ENCODE measurements around the gene HOXC10. TPM values are rescaled to one million over a fixed set of nuclear protein-coding genes. Genes with fewer than 3 reads are reported as not detected.

The HOXC10 gene
- total and polyA plus RNA-seq, 2 experiments from 2014 or later: not detected

GRCh38 chr12:53993162-53994008 is 8.4 kb downstream of the HOXC10 start (continued):
- TF ChIP-seq ZNF462 (CRISPR knock-in tag; IDR thresholded peaks at IDR 0.05) (no peak), EZH2phosphoT487 (IDR thresholded peaks at IDR 0.05; ENCODE audit: unreplicated experiment) (peak; percentile 18), POLR2AphosphoS5 (IDR thresholded peaks at IDR 0.05; ENCODE audit: low read depth) (no peak), ZNF114 (CRISPR knock-in tag; IDR thresholded peaks at IDR 0.05) (no peak), CTCF (conservative IDR thresholded peaks at IDR 0.05; ENCODE audit: low read depth in 2 of 2) (no peak)

- Histone ChIP-seq H3K4me3 (no peak overlapping the region), H3K27ac (ENCODE audit: low read depth) (no peak overlapping the region), H3F3A (replicated peaks; ENCODE audit: low read depth) (peaks cover 48% of the 10 kb centered on the region), H2AFZ (no peak overlapping the region), H4K20me1 (replicated peaks; ENCODE audit: insufficient read depth) (peaks cover 25% of the 10 kb centered on the region), H3K36me3 (ENCODE audit: insufficient read depth) (no peaks in the 10 kb centered on the region), H3K27me3 (ENCODE audit: insufficient read depth) (peaks cover 100% of the 10 kb centered on the region), H3K4me2 (no peak overlapping the region), H3K79me2 (replicated peaks; ENCODE audit: insufficient read depth) (no peaks in the 10 kb centered on the region), H3K9me2 (ENCODE audit: insufficient read depth) (no peaks in the 10 kb centered on the region), H3K4me1 (ENCODE audit: insufficient read depth) (peaks cover 43% of the 10 kb centered on the region)
- Mint-ChIP-seq H3K9me3 (peaks cover 3% of the 10 kb centered on the region; the same call in 2 of the 3 replicates), H3K27ac (no peak overlapping the region), H3K36me3 (ENCODE audit: low read depth) (no peaks in the 10 kb centered on the region; the same call in 2 of the 3 replicates), H3K27me3 (ENCODE audit: insufficient read depth, low read depth, poor library complexity) (peaks cover 100% of the 10 kb centered on the region), H3K4me3 (peak overlapping the region; percentile 35; the same call in 1 of the 3 replicates), H3K4me1 (peaks cover 53% of the 10 kb centered on the region)
- no peak for ATAC-seq
- no peak for DNase-seq (ENCODE audit: low spot score)
- no peak for TF ChIP-seq ZNF114 (CRISPR knock-in tag; IDR thresholded peaks at IDR 0.05)
- no peak for TF ChIP-seq STAT1 (IDR thresholded peaks at IDR 0.05; ENCODE audit: unreplicated experiment)
- TF ChIP-seq POLR2AphosphoS5 (IDR thresholded peaks at IDR 0.05; ENCODE audit: low read depth): no peak
- no peak for TF ChIP-seq JUNB (IDR thresholded peaks at IDR 0.05; ENCODE audit: unreplicated experiment)
- TF ChIP-seq CTCF (conservative IDR thresholded peaks at IDR 0.05; ENCODE audit: low read depth in 2 of 2): no peak
- TF ChIP-seq ZNF331 (CRISPR knock-in tag; IDR thresholded peaks at IDR 0.05; ENCODE audit: low read depth): no peak
- no peak for TF ChIP-seq REST (IDR thresholded peaks at IDR 0.05; ENCODE audit: unreplicated experiment)
Observed at GRCh38 chr12:53994009-53994263, 9.0 kb downstream of the HOXC10 start.

Data from GM23338 (cell line).